ENCODE measurements around the gene HOXB3. TPM values are rescaled to one million over a fixed set of nuclear protein-coding genes. Genes with fewer than 3 reads are reported as not detected.

The HOXB3 gene
- polyA plus RNA-seq, 1 of the 3 experiments (the other 2 are of a cell fraction), result 0.46 TPM

DNA sequence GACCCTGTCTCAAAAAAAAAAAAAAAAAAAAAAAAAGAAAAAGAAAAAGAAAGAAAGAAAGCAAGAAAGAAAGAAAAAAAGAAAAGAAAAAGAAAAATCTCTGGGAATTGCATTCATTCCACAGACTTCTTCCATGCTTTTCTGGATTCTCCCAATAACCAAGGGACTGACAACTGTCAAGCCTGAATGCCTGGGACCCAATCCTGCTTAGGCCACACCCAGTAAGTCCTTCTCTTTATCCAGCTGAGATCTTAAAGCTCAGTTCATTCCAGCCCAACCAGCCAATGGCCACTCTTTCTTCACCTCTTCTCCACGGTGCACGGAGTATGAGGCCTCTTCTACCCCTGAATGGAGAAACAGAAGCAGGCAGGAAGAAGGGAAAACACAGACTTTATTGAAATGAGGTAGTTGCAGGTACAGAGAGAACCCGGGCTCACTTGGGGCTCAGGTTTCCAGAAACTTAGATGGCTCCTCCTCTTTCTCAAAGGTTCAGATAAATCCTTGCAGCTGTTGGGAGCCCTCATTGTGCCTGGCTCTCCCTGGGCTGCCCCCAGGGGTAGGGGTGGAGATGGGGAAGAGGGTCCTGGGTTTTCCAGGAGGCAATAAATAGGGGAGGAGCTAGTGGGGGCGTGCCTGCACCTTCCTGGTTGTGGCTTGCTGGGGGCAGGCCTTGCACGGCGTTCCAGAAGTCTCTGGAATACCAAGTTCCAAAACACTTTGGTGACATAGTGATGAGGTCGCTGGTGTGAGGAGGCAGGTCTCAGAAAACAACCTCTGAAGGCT lies 61.7 kb downstream of the HOXB3 start:
- Histone ChIP-seq H3K4me3 (ENCODE audit: low read depth in 2 of 2, low read length in 1 of 2) (no peak overlapping the region), H3K79me2 (ENCODE audit: insufficient read depth) (no peaks in the 10 kb centered on the region), H4K20me1 (ENCODE audit: insufficient read depth) (no peaks in the 10 kb centered on the region), H3K27ac (ENCODE audit: low read depth in 2 of 2, low read length in 1 of 2) (no peak overlapping the region), H3K9me2 (no peaks in the 10 kb centered on the region), H3K9ac (no peak overlapping the region), H3K27me3 (ENCODE audit: insufficient read depth) (peaks cover 98% of the 10 kb centered on the region), H3K36me3 (replicated peaks in 1 of 2; ENCODE audit: control insufficient read depth in 1 of 2, insufficient read depth in 2 of 2, low read length in 1 of 2) (no peaks in the 10 kb centered on the region), H3K9me3 (no peaks in the 10 kb centered on the region), H3K4me1 (ENCODE audit: control insufficient read depth in 1 of 2, insufficient read depth in 2 of 2, low read depth in 1 of 2, low read length in 1 of 2) (no peaks in the 10 kb centered on the region), H3F3A (replicated peaks; ENCODE audit: insufficient read depth) (no peaks in the 10 kb centered on the region), H3K4me2 (no peak overlapping the region), H2AFZ (ENCODE audit: low read depth) (no peak overlapping the region)
- CTCF ChIA-PET, result interaction anchor here (1.0 to 1.4 kb wide), 2 partner anchors 13 to 60 kb away, joined by 3 to 4 read pairs; no protein-coding TSS in a partner anchor
- DNase-seq, result no peak
- 13% methylated on average over 7 of the region's 7 CpGs for WGBS (ENCODE audit: low lambda C conversion rate)
- TF ChIP-seq ELF1 (IDR thresholded peaks at IDR 0.05), result no peak
- no peak for TF ChIP-seq USF2 (IDR thresholded peaks at IDR 0.05; ENCODE audit: borderline replicate concordance, low read depth, low read length)
- TF ChIP-seq EP300 (IDR thresholded peaks at IDR 0.05; ENCODE audit: borderline replicate concordance in 1 of 2, low read depth in 1 of 2, low read length in 1 of 2), result no peak
- TF ChIP-seq MAX (IDR thresholded peaks at IDR 0.05; ENCODE audit: low read depth), result no peak
- no peak for TF ChIP-seq POLR2AphosphoS5 (IDR thresholded peaks at IDR 0.05; ENCODE audit: low read depth, low read length)
- no peak for TF ChIP-seq RCOR1 (IDR thresholded peaks at IDR 0.05; ENCODE audit: low read length)
- TF ChIP-seq, protein P1, sequence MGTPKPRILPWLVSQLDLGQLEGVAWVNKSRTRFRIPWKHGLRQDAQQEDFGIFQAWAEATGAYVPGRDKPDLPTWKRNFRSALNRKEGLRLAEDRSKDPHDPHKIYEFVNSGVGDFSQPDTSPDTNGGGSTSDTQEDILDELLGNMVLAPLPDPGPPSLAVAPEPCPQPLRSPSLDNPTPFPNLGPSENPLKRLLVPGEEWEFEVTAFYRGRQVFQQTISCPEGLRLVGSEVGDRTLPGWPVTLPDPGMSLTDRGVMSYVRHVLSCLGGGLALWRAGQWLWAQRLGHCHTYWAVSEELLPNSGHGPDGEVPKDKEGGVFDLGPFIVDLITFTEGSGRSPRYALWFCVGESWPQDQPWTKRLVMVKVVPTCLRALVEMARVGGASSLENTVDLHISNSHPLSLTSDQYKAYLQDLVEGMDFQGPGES (IDR thresholded peaks at IDR 0.05; ENCODE audit: low read depth, low read length), result no peak
- TF ChIP-seq RXRA (IDR thresholded peaks at IDR 0.05; ENCODE audit: borderline replicate concordance, low read depth), result no peak
- TF ChIP-seq RFX5 (IDR thresholded peaks at IDR 0.05; ENCODE audit: low read length), result no peak
- no peak for TF ChIP-seq YY1 (IDR thresholded peaks at IDR 0.05; ENCODE audit: low read depth)
- POLR2A ChIA-PET, result no interaction called here

DNA sequence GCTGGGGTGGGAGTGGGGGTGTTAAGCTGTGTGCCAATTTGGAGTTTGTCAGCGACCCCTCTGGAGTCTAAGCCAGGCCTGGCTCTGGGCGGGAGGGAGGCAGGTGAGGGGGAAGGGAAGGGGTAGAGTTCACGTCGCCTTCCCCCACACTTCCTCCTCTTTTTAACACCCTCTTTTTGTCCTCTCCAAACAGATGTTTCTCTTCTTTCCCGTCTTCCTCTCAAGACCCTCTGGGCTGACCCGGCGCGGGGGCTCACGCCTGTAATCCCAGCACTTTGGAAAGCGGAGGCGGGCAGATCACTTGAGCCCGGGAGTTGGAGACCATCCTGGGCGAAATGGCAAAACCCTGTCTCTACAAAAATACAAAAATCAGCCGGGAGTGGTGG lies 62.5 kb downstream of the HOXB3 start:
- no peak for DNase-seq
- no peak overlapping the region for H3K27ac ChIP-seq (ENCODE audit: low read depth in 2 of 2, low read length in 1 of 2)
- H3K4me1 ChIP-seq (ENCODE audit: control insufficient read depth in 1 of 2, insufficient read depth in 2 of 2, low read depth in 1 of 2, low read length in 1 of 2), result no peaks in the 10 kb centered on the region
- H3K36me3 ChIP-seq (replicated peaks in 1 of 2; ENCODE audit: control insufficient read depth in 1 of 2, insufficient read depth in 2 of 2, low read length in 1 of 2), result no peaks in the 10 kb centered on the region
- no peaks in the 10 kb centered on the region for H3K9me2 ChIP-seq
- H3K27me3 ChIP-seq (ENCODE audit: insufficient read depth), result peaks cover 98% of the 10 kb centered on the region
- H2AFZ ChIP-seq (ENCODE audit: low read depth), result no peak overlapping the region
- ChIA-PET POLR2A (no interaction called here), CTCF (no interaction called here)
- no peaks in the 10 kb centered on the region for H3F3A ChIP-seq (replicated peaks; ENCODE audit: insufficient read depth)
- no peak overlapping the region for H3K4me2 ChIP-seq
- H3K4me3 ChIP-seq (ENCODE audit: low read depth in 2 of 2, low read length in 1 of 2), result no peak overlapping the region
- 35% methylated on average over 14 of the region's 14 CpGs for WGBS (ENCODE audit: low lambda C conversion rate)
- H3K79me2 ChIP-seq (ENCODE audit: insufficient read depth), result no peaks in the 10 kb centered on the region
- no peak overlapping the region for H3K9ac ChIP-seq
- no peaks in the 10 kb centered on the region for H4K20me1 ChIP-seq (ENCODE audit: insufficient read depth)
- no peaks in the 10 kb centered on the region for H3K9me3 ChIP-seq
- TF ChIP-seq EP300 (IDR thresholded peaks at IDR 0.05; ENCODE audit: borderline replicate concordance in 1 of 2, low read depth in 1 of 2, low read length in 1 of 2) (no peak), REST (IDR thresholded peaks at IDR 0.05; ENCODE audit: low read depth, low read length) (no peak), USF1 (IDR thresholded peaks at IDR 0.05; ENCODE audit: borderline replicate concordance, low read depth) (no peak), GATA2 (CRISPR knock-in tag; IDR thresholded peaks at IDR 0.05) (no peak)
